ENCODE results near the gene CTDSP1. TPM values are rescaled to one million over a fixed set of nuclear protein-coding genes. Genes with fewer than 3 reads are reported as not detected.

The CTDSP1 gene
- total and polyA plus RNA-seq, 8 donors: 122 to 160 (median 146) TPM

DNA sequence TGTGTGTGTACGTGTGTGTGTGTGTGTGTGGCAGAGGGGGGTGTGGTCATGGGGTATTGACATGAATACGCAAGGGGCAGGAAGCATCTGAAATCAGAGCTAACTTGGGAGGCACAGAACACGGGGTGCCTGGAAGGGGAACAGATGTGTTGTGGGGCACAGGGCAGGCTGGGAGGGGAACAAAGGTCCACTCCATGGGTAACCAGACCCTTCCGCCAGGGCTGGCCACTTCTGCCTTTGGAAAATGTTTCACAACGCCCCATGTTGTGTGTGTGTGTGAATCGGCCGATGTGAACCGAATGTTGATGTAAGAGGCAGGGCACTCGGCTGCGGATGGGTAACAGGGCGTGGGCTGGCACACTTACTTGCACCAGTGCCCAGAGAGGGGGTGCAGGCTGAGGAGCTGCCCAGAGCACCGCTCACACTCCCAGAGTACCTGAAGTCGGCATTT is 17.7 kb upstream of the CTDSP1 start, which contains the start of gene SLC11A1:
Gene SLC11A1 (plus strand): TSS at position 358 of the 451 bp plus-strand sequence. CDS start 96 bp downstream, outside the sequence.
- H3K27ac ChIP-seq: peak within 1 kb of the TSS; percentile 56 to 89
- DNase-seq (peak in 2 of 4 donors; percentile 88 to 92), ATAC-seq (peak; percentile 75)
- no peaks in the 10 kb centered on the region for H3K9me3 ChIP-seq
- H3K27me3 ChIP-seq: no peaks in the 10 kb centered on the region
- intact Hi-C loops (cut with DNase I): no loop called here
- peaks cover 0 to 53% of the 10 kb centered on the region in 2 donors for H3K4me1 ChIP-seq
- H3K36me3 ChIP-seq: peaks cover 0 to 26% of the 10 kb centered on the region in 2 donors
- H3K4me3 ChIP-seq: peak within 1 kb of the TSS in 1 of 2 donors; percentile 55
- TF ChIP-seq, protein P1, sequence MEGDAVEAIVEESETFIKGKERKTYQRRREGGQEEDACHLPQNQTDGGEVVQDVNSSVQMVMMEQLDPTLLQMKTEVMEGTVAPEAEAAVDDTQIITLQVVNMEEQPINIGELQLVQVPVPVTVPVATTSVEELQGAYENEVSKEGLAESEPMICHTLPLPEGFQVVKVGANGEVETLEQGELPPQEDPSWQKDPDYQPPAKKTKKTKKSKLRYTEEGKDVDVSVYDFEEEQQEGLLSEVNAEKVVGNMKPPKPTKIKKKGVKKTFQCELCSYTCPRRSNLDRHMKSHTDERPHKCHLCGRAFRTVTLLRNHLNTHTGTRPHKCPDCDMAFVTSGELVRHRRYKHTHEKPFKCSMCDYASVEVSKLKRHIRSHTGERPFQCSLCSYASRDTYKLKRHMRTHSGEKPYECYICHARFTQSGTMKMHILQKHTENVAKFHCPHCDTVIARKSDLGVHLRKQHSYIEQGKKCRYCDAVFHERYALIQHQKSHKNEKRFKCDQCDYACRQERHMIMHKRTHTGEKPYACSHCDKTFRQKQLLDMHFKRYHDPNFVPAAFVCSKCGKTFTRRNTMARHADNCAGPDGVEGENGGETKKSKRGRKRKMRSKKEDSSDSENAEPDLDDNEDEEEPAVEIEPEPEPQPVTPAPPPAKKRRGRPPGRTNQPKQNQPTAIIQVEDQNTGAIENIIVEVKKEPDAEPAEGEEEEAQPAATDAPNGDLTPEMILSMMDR (IDR thresholded peaks at IDR 0.05): peak in 1 of 2 donors; percentile 9

DNA sequence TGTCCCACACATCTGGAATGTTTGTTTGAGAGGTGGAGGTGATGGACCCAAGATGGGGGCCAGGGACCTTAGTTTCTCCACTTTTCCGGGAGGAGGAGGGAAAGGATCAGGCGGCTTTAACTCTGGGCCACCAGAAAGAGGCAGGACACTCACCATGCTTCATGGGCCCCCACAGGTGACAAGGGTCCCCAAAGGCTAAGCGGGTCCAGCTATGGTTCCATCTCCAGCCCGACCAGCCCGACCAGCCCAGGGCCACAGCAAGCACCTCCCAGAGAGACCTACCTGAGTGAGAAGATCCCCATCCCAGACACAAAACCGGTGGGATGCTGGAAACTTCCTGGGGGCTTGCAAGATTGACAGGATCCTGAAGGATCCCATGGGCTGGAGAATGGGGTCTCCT is 16.9 kb upstream of the CTDSP1 start:
- H3K4me3 ChIP-seq: peak overlapping the region in 1 of 2 donors; percentile 55
- no peak for DNase-seq
- H3K9me3 ChIP-seq: no peaks in the 10 kb centered on the region
- peak overlapping the region; percentile 56 to 89 for H3K27ac ChIP-seq
- no peaks in the 10 kb centered on the region for H3K27me3 ChIP-seq
- peaks cover 0 to 56% of the 10 kb centered on the region in 2 donors for H3K4me1 ChIP-seq
- intact Hi-C loops (cut with DNase I): no loop called here
- H3K36me3 ChIP-seq: peaks cover 0 to 33% of the 10 kb centered on the region in 2 donors
- TF ChIP-seq, protein P1 (IDR thresholded peaks at IDR 0.05): no peak
- no peak for ATAC-seq

DNA sequence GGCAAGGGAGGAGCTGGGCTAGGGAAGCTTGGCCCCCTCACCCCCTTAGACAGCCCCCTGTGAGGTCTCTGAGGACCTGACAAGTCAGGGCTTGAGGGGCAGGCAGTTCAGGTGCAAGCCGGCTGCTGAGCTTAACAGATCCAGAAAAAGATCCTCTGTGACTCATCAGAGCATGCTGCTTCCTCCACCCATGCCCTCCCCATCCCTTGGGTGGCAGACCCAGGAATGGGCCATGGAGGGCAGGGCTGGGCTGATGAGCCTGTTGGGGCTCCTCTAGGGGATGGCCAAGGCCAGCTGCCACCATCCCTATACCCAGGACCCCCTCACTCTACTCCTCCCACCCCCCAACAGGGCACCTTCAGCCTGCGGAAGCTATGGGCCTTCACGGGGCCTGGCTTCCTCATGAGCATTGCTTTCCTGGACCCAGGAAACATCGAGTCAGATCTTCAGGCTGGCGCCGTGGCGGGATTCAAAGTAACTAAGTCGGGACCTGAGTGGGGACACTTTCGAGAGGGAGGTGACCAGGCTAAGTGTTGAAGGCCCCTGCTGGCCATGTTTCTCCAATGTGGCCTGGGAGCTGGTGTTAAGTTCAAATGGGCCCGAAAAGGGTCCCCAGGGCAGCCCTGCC is 15.7 kb upstream of the CTDSP1 start:
- intact Hi-C loops (cut with DNase I): no loop called here
- H3K9me3 ChIP-seq: no peaks in the 10 kb centered on the region
- H3K4me3 ChIP-seq: peak overlapping the region in 1 of 2 donors; percentile 55
- H3K27me3 ChIP-seq: no peaks in the 10 kb centered on the region
- TF ChIP-seq, protein P1 (IDR thresholded peaks at IDR 0.05): no peak
- H3K4me1 ChIP-seq: peaks cover 0 to 57% of the 10 kb centered on the region in 2 donors
- peak overlapping the region; percentile 56 to 89 for H3K27ac ChIP-seq
- DNase-seq (peak in 1 of 4 donors; percentile 72), ATAC-seq (no peak)
- H3K36me3 ChIP-seq: peaks cover 0 to 45% of the 10 kb centered on the region in 2 donors

DNA sequence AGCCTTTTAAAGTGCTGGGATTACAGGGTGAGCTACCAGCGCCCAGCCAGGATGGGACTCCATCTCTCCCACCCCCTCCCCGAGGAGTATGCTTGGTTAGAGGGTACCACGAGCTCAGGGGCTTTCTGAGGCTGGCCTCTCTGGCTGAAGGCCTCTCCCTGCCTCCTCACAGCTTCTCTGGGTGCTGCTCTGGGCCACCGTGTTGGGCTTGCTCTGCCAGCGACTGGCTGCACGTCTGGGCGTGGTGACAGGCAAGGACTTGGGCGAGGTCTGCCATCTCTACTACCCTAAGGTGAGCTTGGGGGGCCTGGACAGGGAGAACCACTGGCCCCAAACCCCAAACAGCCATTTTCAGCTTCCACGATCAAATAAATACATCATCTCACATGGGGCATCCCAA is 14.7 kb upstream of the CTDSP1 start:
- Histone ChIP-seq H3K4me1 (peaks cover 0 to 66% of the 10 kb centered on the region in 2 donors), H3K36me3 (peaks cover 0 to 54% of the 10 kb centered on the region in 2 donors), H3K27me3 (no peaks in the 10 kb centered on the region), H3K4me3 (peak overlapping the region in 1 of 2 donors; percentile 55), H3K9me3 (no peaks in the 10 kb centered on the region), H3K27ac (no peak overlapping the region)
- intact Hi-C loops (cut with DNase I): no loop called here
- peak in 1 of 4 donors; percentile 47 for DNase-seq
- TF ChIP-seq, protein P1 (IDR thresholded peaks at IDR 0.05): no peak
- no peak for ATAC-seq

All from left lung (tissue), 10 donors.